Stimulated activated CD4-positive, alpha-beta T cell treated with anti-CD3 and anti-CD28 coated beads, Interleukin-1b, Interleukin-23, amount 100 ng/mL, for 48 hours (primary cell): ENCODE measurements around the gene SH3TC1.

ENCODE experiments used
- DNase-seq: peaks from one replicate; pipeline ENCODE4 v3.0.0-alpha.2; 2020

Gene SH3TC1

GRCh38 chr4:8217246-8217511 is 18.1 kb downstream of the SH3TC1 start:
- no peak for DNase-seq

DNA sequence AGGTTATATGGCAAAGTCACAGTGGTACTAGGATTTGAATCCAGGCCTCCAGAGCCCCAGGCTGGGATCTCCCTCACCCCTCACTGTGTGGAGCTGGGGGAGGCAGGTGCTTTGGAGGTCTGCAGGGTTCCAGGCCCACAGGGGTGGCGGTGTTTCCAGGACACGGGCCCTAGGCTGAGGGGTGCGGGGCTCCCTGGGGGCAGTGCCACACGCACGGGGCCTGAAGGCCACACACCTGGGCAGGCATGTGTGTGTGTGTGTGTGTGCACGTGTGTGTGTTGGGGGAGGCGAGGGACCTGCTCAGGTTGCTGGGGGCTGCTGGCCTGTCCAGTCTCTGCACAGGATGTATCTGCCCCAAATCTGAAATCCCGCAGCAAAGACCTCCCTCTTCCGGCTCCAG is 18.8 kb downstream of the SH3TC1 start:
- no peak for DNase-seq

DNA sequence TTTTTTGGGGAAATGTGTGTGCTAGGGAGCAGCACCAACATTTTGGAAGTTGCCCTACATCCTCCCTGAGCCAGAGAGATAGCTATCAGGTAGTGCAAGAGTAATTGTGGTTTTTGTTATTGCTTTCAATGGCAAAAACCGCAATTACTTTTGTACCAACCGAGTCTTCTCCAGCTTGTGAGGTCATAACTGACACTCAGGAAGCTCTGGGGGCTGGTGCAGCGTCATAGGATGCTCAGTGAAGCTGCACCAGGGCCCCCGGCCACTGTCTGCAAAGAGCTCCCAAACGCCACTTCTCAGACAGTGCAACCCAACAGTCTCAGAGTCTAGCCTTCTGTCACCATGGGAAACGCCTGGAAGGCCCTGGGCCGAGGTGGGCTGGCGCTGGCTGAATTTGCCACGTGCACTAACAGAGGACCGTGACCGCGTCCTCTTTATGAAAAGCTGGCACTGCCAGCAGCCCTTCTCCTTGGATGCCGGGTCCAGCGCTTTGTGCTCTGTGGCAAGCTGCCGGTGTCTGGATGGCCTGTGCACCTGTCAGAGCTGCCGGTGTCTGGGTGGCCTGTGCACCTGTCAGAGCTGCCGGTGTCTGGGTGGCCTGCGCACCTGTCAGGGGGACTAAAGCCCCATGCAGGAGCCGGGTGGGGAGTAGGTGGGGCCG is 19.4 kb downstream of the SH3TC1 start:
- no peak for DNase-seq

DNA sequence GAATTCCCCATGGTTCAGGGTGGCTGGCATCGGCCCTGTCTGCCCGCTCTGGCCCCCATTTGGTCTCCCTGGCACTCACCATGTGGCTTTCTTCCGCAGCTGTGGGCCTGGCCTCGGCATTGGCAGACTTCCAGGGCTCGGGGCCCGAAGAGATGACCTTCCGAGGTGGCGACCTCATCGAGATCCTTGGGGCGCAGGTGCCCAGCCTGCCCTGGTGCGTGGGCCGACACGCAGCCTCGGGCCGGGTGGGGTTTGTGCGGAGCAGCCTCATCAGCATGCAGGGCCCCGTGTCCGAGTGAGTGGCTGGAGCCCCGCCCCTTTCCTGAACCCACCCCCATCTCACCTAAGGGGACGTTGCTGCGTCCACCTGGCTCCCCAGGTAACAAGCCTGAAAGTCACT is 20.1 kb downstream of the SH3TC1 start:
- no peak for DNase-seq

- DNase-seq = no peak
Observed at GRCh38 chr4:8220661-8221450, 21.8 kb downstream of the SH3TC1 start.

DNA sequence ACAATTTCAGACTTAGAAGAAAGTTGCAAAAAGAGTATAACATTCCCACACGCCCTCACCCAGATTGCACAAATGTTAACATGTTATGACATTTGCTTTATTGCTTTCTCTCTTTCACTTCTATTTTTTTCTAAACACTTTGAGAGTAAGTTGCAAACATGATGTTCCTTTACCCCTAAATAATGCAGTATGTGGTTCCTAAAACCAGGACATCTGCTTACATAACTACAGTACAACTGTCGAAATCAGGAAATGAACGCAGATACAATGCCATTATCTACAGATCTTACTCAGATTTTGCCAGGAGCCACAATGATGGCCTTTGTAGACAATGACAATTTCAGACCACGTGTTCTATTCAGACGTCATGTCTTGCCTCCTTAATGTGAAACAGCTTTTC is 22.4 kb downstream of the SH3TC1 start:
- DNase-seq = no peak

- DNase-seq = no peak
Observed at GRCh38 chr4:8221985-8222384, 22.9 kb downstream of the SH3TC1 start.

DNA sequence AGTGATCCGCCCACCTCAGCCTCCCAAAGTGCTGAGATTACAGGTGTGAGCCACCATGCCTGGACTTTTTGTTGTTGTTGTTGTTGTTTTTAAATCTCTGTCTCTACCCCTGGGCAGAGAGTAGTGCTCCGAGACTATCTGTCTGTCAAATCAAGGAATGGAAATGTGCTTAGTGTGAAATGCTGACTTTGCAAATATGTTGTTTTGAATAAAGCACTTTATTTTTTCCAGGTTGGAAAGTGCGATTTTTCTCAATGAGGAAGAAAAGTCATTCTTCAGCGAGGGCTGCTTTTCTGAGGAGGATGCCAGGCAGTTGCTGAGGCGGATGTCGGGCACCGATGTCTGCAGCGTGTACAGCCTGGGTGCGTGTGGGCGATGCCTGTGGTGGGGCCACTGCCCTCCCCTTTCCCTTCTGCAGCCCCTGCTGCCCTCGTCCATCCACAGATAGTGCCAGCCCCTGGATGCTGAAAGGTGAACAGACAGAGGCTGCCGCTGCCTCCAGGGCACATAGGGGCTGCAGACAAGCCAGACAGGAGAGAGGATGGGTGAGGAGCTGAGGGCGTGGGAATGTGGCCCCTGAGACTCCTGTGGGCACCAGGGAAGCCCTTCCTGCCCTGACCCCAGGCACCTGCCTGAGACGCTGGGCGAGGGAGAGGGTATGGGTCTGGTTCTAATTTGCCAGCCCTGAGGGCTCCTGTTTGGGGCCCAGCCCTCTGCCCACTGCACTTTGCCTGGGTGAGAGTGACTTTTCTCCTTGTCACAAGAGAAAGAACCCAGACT is 23.7 kb downstream of the SH3TC1 start:
- DNase-seq = no peak

- DNase-seq = no peak
Observed at GRCh38 chr4:8224267-8224974, 25.3 kb downstream of the SH3TC1 start.

DNA sequence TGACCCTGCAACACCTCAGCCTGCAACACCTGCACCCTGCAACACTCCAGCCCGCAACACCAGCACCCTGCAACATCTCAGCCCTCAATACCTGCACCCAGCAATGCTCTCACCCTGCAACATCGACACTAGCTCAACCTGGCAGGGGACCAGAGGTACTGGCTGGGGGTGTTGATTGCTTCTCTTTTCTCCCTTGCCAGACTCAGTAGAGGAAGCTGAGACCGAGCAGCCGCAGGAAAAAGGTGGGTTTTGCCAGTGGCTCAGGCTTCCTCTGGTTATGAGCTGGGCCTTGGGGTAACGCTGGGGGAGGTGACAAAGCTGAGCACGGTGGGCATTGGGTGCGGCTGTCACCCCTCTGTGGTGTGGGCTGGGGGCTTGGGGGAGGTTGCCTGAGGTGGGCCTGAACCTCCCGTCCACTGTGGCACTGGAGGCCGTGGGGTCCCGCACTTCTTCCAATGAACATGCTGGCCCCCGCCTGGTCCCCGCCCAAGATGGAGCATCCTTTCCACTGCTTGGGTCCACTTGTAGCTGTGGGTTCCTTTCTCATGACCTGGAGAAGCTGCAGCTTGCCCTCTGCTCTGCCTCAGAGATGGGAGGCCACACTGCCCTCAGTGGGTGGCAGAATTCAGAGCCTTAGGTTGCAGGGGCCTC is 26.0 kb downstream of the SH3TC1 start:
- no peak for DNase-seq

DNA sequence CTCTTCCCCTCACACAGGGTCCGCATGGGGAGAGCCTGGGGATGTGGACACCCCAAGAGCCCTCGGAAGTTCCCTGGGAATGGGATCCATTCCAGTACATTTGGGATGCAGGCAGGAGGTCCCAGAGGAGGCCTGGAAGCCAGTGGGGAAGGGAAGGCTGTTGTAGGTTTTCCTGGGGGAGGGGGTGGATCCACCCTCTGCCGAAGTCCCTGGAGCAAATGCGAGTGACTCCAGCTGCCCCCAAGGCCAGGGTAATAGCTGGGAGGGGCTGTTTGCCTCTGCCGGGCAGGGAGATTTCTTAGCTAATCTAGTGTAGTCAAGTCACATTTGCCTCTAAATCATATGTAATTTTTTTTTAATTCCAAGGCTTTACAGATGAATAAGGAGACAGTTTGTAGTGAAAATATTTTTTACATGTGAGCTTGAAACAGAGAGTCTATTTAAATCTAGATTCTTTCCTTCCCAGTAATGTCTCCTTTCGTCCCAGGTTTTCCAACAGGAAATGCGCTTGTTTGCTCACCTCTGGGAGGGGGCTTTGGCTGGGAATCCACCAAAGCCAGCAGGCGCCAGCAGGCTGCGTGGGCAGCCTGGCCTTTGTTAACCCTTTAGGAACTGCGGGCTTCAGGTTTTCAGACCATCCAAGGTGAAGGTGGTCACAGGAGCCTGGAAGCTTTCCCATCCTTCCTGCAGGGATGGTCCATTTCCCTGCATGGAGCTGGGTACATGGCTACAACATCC is 26.8 kb downstream of the SH3TC1 start:
- DNase-seq = no peak

GRCh38 chr4:8227201-8227770 is 28.2 kb downstream of the SH3TC1 start:
- DNase-seq = no peak

DNA sequence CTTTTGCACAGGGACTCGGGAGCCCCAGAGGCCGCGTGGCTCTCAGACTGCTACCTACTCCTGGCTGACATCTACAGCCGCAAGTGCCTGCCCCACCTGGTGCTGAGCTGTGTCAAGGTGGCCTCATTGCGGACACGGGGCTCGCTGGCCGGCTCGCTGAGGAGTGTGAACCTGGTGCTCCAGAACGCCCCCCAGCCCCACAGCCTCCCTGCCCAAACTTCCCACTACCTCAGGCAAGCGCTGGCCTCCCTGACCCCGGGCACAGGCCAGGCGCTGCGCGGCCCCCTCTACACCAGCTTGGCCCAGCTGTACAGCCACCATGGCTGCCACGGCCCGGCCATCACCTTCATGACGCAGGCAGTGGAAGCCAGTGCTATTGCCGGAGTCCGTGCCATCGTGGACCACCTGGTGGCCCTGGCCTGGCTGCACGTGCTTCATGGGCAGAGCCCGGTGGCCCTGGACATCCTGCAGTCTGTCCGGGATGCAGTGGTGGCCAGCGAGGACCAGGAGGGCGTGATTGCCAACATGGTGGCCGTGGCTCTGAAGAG is 28.8 kb downstream of the SH3TC1 start:
- no peak for DNase-seq

- DNase-seq = peak; percentile 90
Observed at GRCh38 chr4:8228319-8229250, 29.5 kb downstream of the SH3TC1 start.

DNA sequence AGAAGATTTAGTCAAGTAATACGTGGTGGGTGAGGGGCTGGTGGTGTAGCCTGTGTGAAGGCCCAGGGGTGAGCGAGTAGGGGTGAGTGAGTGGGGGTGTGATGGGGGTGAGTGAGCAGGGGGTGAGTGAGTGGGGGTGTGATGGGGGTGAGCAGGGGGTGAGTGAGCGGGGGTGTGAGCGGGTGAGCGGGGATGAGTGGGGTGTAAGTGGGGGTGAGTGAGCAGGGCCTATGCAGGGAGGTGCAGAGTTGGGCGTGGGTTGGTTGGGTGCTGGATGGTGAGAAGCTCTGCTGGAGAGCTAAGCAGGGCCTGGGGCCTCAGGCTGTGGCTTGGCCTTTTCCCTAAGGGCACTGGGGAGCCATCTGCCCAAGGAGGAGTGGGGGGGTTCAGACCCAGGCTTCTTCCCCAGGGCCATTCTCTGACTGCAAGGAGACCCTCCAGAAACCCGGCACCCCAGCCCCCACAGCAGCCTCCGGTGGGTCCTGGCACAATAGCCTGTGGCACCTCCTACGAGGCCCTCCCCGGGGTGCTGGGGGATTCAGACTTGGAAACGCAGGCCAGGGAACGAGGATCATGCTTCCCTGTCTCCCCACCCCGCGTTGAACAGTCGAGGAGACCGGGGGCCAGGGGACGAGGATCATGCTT is 30.4 kb downstream of the SH3TC1 start:
- peak; percentile 17 for DNase-seq

DNA sequence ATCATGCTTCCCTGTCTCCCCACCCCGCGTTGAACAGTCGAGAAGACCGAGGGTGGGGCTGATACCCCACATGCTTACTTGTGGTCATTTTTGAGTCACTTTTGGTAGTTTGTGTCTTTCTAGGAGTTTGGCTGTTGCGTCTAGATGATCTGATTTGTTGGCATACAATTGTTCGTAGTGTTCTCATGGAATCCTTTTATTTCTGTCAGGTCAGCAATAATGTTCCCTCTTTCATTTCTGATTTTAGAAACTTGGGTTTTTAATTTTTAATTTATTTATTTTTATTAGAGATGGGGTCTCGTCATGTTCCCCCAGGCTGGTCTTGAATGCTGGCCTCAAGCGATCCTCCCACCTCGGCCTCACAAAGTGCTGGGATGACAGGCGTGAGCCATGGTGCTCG is 30.9 kb downstream of the SH3TC1 start:
- no peak for DNase-seq

GRCh38 chr4:8230891-8231290 is 31.8 kb downstream of the SH3TC1 start:
- DNase-seq = no peak

DNA sequence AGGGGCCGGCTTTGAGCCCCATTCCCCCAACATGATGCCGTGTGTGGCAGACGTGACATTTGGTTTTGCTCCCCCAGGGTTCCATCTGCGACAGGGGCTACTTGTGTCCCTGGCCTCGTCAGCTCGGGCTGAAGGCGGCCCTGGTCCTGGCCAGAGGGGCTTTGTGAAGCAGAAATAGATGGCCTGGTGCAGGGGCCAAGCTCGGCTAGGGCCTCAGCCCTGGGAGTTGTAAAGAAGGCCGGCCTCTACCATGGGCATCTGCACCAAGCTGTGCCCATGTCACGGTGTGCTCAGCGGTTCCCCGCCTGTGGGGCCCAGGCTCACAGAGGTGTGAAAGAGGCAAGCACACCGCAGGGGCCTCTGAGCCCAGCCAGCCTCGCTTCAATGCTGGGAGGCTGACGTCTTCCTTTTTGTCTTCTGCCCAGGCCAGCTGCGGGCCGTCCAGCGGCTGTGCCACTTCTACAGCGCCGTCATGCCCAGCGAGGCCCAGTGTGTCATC is 32.5 kb downstream of the SH3TC1 start:
- DNase-seq = no peak

GRCh38 chr4:8232748-8233147 is 33.7 kb downstream of the SH3TC1 start:
- no peak for DNase-seq
